ENCODE measurements around the gene GPR75.
"Not testable (repeated sequence)": the region's sequence is repeated elsewhere in the genome, so short reads cannot be mapped to it uniquely, and the experiment has no call there.

GPR75 gene

GRCh38 chr2:53840580-53840979 is 19.2 kb downstream of the GPR75 start:
- no peak overlapping the region for H3K9ac ChIP-seq (ENCODE audit: insufficient read length, low read depth)
- no peak for TF ChIP-seq SUZ12 (IDR thresholded peaks at IDR 0.05; ENCODE audit: extremely low read depth, insufficient read depth, insufficient read length)
- no peak for TF ChIP-seq YY1 (IDR thresholded peaks at IDR 0.05; ENCODE audit: insufficient read depth, insufficient read length)
- TF ChIP-seq ZNF274 (IDR thresholded peaks at IDR 0.05; ENCODE audit: low read depth, low read length): no peak
- no peak for DNase-seq (ENCODE audit: low read depth, low spot score)
- no peaks in the 10 kb centered on the region for H3K4me1 ChIP-seq (ENCODE audit: insufficient read depth, insufficient read length)
- no peaks in the 10 kb centered on the region for H3K9me3 ChIP-seq (ENCODE audit: insufficient read depth, low read length)
- no peak overlapping the region for H3K4me3 ChIP-seq (ENCODE audit: insufficient read length, low read depth)
- H3K27me3 ChIP-seq (ENCODE audit: insufficient read depth, insufficient read length): no peaks in the 10 kb centered on the region
- no peaks in the 10 kb centered on the region for H3K36me3 ChIP-seq (ENCODE audit: insufficient read depth, insufficient read length, low read length)

- not testable (repeated sequence) for H3K9me3 ChIP-seq (ENCODE audit: insufficient read depth, low read length); H3K4me1 ChIP-seq (ENCODE audit: insufficient read depth, insufficient read length); H3K9ac ChIP-seq (ENCODE audit: insufficient read length, low read depth); H3K27me3 ChIP-seq (ENCODE audit: insufficient read depth, insufficient read length); H3K4me3 ChIP-seq (ENCODE audit: insufficient read length, low read depth); DNase-seq (ENCODE audit: low read depth, low spot score); H3K36me3 ChIP-seq (ENCODE audit: insufficient read depth, insufficient read length, low read length)
These were observed 29.8 kb downstream of the GPR75 start for GRCh38 chr2:53829980-53830290.

GRCh38 chr2:53829273-53829979 is 30.3 kb downstream of the GPR75 start:
- no peaks in the 10 kb centered on the region for H3K36me3 ChIP-seq (ENCODE audit: insufficient read depth, insufficient read length, low read length)
- TF ChIP-seq YY1 (IDR thresholded peaks at IDR 0.05; ENCODE audit: insufficient read depth, insufficient read length): no peak
- TF ChIP-seq ZNF274 (IDR thresholded peaks at IDR 0.05; ENCODE audit: low read depth, low read length): no peak
- TF ChIP-seq SUZ12 (IDR thresholded peaks at IDR 0.05; ENCODE audit: extremely low read depth, insufficient read depth, insufficient read length): no peak
- no peaks in the 10 kb centered on the region for H3K27me3 ChIP-seq (ENCODE audit: insufficient read depth, insufficient read length)
- H3K9ac ChIP-seq (ENCODE audit: insufficient read length, low read depth): no peak overlapping the region
- H3K4me3 ChIP-seq (ENCODE audit: insufficient read length, low read depth): no peak overlapping the region
- no peaks in the 10 kb centered on the region for H3K4me1 ChIP-seq (ENCODE audit: insufficient read depth, insufficient read length)
- DNase-seq (ENCODE audit: low read depth, low spot score): no peak
- no peaks in the 10 kb centered on the region for H3K9me3 ChIP-seq (ENCODE audit: insufficient read depth, low read length)

- TF ChIP-seq YY1 (IDR thresholded peaks at IDR 0.05; ENCODE audit: insufficient read depth, insufficient read length) (no peak), ZNF274 (IDR thresholded peaks at IDR 0.05; ENCODE audit: low read depth, low read length) (no peak), SUZ12 (IDR thresholded peaks at IDR 0.05; ENCODE audit: extremely low read depth, insufficient read depth, insufficient read length) (no peak)
- no peaks in the 10 kb centered on the region for H3K4me1 ChIP-seq (ENCODE audit: insufficient read depth, insufficient read length)
- no peak overlapping the region for H3K9ac ChIP-seq (ENCODE audit: insufficient read length, low read depth)
- H3K9me3 ChIP-seq (ENCODE audit: insufficient read depth, low read length): no peaks in the 10 kb centered on the region
- no peak for DNase-seq (ENCODE audit: low read depth, low spot score)
- H3K27me3 ChIP-seq (ENCODE audit: insufficient read depth, insufficient read length): no peaks in the 10 kb centered on the region
- H3K36me3 ChIP-seq (ENCODE audit: insufficient read depth, insufficient read length, low read length): no peaks in the 10 kb centered on the region
- no peak overlapping the region for H3K4me3 ChIP-seq (ENCODE audit: insufficient read length, low read depth)
These were observed 31.4 kb downstream of the GPR75 start for GRCh38 chr2:53828331-53828730.

GRCh38 chr2:53827398-53828175 is 32.2 kb downstream of the GPR75 start:
- Histone ChIP-seq H3K4me3 (ENCODE audit: insufficient read length, low read depth) (no peak overlapping the region), H3K36me3 (ENCODE audit: insufficient read depth, insufficient read length, low read length) (no peaks in the 10 kb centered on the region), H3K9me3 (ENCODE audit: insufficient read depth, low read length) (no peaks in the 10 kb centered on the region), H3K9ac (ENCODE audit: insufficient read length, low read depth) (no peak overlapping the region), H3K4me1 (ENCODE audit: insufficient read depth, insufficient read length) (no peaks in the 10 kb centered on the region), H3K27me3 (ENCODE audit: insufficient read depth, insufficient read length) (no peaks in the 10 kb centered on the region)
- peak; percentile 42 for DNase-seq (ENCODE audit: low read depth, low spot score)
- no peak for TF ChIP-seq ZNF274 (IDR thresholded peaks at IDR 0.05; ENCODE audit: low read depth, low read length)
- no peak for TF ChIP-seq YY1 (IDR thresholded peaks at IDR 0.05; ENCODE audit: insufficient read depth, insufficient read length)
- no peak for TF ChIP-seq SUZ12 (IDR thresholded peaks at IDR 0.05; ENCODE audit: extremely low read depth, insufficient read depth, insufficient read length)

GRCh38 chr2:53826587-53827397 is 33.0 kb downstream of the GPR75 start:
- Histone ChIP-seq H3K9me3 (ENCODE audit: insufficient read depth, low read length) (no peaks in the 10 kb centered on the region), H3K9ac (ENCODE audit: insufficient read length, low read depth) (no peak overlapping the region), H3K4me1 (ENCODE audit: insufficient read depth, insufficient read length) (no peaks in the 10 kb centered on the region), H3K36me3 (ENCODE audit: insufficient read depth, insufficient read length, low read length) (no peaks in the 10 kb centered on the region), H3K27me3 (ENCODE audit: insufficient read depth, insufficient read length) (no peaks in the 10 kb centered on the region), H3K4me3 (ENCODE audit: insufficient read length, low read depth) (no peak overlapping the region)
- DNase-seq (ENCODE audit: low read depth, low spot score): no peak
- TF ChIP-seq SUZ12 (IDR thresholded peaks at IDR 0.05; ENCODE audit: extremely low read depth, insufficient read depth, insufficient read length) (no peak), ZNF274 (IDR thresholded peaks at IDR 0.05; ENCODE audit: low read depth, low read length) (no peak), YY1 (IDR thresholded peaks at IDR 0.05; ENCODE audit: insufficient read depth, insufficient read length) (no peak)

GRCh38 chr2:53826030-53826410 is 33.7 kb downstream of the GPR75 start:
- no peak for TF ChIP-seq ZNF274 (IDR thresholded peaks at IDR 0.05; ENCODE audit: low read depth, low read length)
- Histone ChIP-seq H3K4me1 (ENCODE audit: insufficient read depth, insufficient read length) (no peaks in the 10 kb centered on the region), H3K36me3 (ENCODE audit: insufficient read depth, insufficient read length, low read length) (no peaks in the 10 kb centered on the region), H3K4me3 (ENCODE audit: insufficient read length, low read depth) (no peak overlapping the region), H3K9ac (ENCODE audit: insufficient read length, low read depth) (no peak overlapping the region), H3K27me3 (ENCODE audit: insufficient read depth, insufficient read length) (no peaks in the 10 kb centered on the region), H3K9me3 (ENCODE audit: insufficient read depth, low read length) (no peaks in the 10 kb centered on the region)
- DNase-seq (ENCODE audit: low read depth, low spot score): no peak

GRCh38 chr2:53823639-53824038 is 36.1 kb downstream of the GPR75 start:
- DNase-seq (ENCODE audit: low read depth, low spot score); H3K27me3 ChIP-seq (ENCODE audit: insufficient read depth, insufficient read length); H3K9me3 ChIP-seq (ENCODE audit: insufficient read depth, low read length); H3K36me3 ChIP-seq (ENCODE audit: insufficient read depth, insufficient read length, low read length); H3K4me3 ChIP-seq (ENCODE audit: insufficient read length, low read depth); H3K4me1 ChIP-seq (ENCODE audit: insufficient read depth, insufficient read length); H3K9ac ChIP-seq (ENCODE audit: insufficient read length, low read depth): not testable (repeated sequence)

Measured in NT2/D1 (cell line).